Neural cell (in vitro differentiated cells): ENCODE results near the gene LRRK1. TPM values are rescaled to one million over a fixed set of nuclear protein-coding genes. Genes with fewer than 3 reads are reported as not detected.

ENCODE experiments used
- H2AFZ ChIP-seq: fragments of 200-600, 300-800 bp; sonication (generic), shearing (Covaris generic); 2 replicates; pipeline ENCODE4 v1.6.0; 2014; ENCODE audit warnings: low read depth, mild to moderate bottlenecking, antibody characterized with exemption, low read length, moderate library complexity
- H3F3A ChIP-seq: fragments of 200-600 bp; shearing (Covaris generic); 2 replicates; pipeline ENCODE4 v1.6.1; 2016; ENCODE audit warnings: mild to moderate bottlenecking, moderate library complexity, mixed read lengths, antibody characterized with exemption, low read length; ENCODE audit not compliant: insufficient read depth, poor library complexity, severe bottlenecking
- H3K27ac ChIP-seq: fragments of 200-600, 300-800 bp; sonication (generic), shearing (Covaris generic); 2 replicates; pipeline ENCODE4 v1.5.1; 2014; ENCODE audit warnings: mild to moderate bottlenecking, low read length, moderate library complexity
- H3K27me3 ChIP-seq: fragments of 300-800, 200-600 bp; sonication (generic), shearing (Covaris generic); 2 replicates; pipeline ENCODE4 v1.6.0; 2014; ENCODE audit warnings: mild to moderate bottlenecking, low read depth, low read length, moderate library complexity; ENCODE audit not compliant: insufficient read depth
- H3K36me3 ChIP-seq: fragments of 300-800, 200-600 bp; sonication (generic), shearing (Covaris generic); 2 replicates; pipeline ENCODE4 v1.5.1; 2014; ENCODE audit warnings: mild to moderate bottlenecking, antibody characterized with exemption, low read length, moderate library complexity; ENCODE audit not compliant: insufficient read depth
- H3K4me2 ChIP-seq: fragments of 300-800, 200-600 bp; sonication (generic), shearing (Covaris generic); 2 replicates; pipeline ENCODE4 v1.6.0; 2014; ENCODE audit warnings: mild to moderate bottlenecking, low read length
- H3K4me3 ChIP-seq: fragments of 300-800, 200-600 bp; sonication (generic), shearing (Covaris generic); 2 replicates; pipeline ENCODE4 v1.5.1; 2014; ENCODE audit warnings: mild to moderate bottlenecking, low read length, moderate library complexity
- H3K79me2 ChIP-seq: fragments of 200-600 bp; shearing (Covaris generic); replicated peaks from 2 replicates; pipeline ENCODE4 v1.6.0; 2014; ENCODE audit warnings: mild to moderate bottlenecking, low read length, moderate library complexity; ENCODE audit not compliant: insufficient read depth
- H3K9ac ChIP-seq: fragments of 300-800, 200-600 bp; sonication (generic), shearing (Covaris generic); 2 replicates; pipeline ENCODE4 v1.6.1; 2016; ENCODE audit warnings: mild to moderate bottlenecking, low read length, mixed read lengths
- H3K9me2 ChIP-seq: fragments of 200-600 bp; shearing (Covaris generic); 2 replicates; pipeline ENCODE4 v1.6.1; 2016; ENCODE audit warnings: mild to moderate bottlenecking, low read length, mixed read lengths; ENCODE audit not compliant: insufficient read depth
- H3K9me3 ChIP-seq: fragments of 200-600, 300-800 bp; sonication (generic), shearing (Covaris generic); 2 replicates; pipeline ENCODE4 v1.6.1; 2016; ENCODE audit warnings: mild to moderate bottlenecking, mixed run types, low read length, moderate library complexity, mixed read lengths
- H4K20me1 ChIP-seq: fragments of 200-600 bp; shearing (Covaris generic); 2 replicates; pipeline ENCODE4 v1.6.1; 2016; ENCODE audit warnings: mild to moderate bottlenecking, mixed run types; ENCODE audit not compliant: insufficient read depth
- CTCF ChIP-seq: fragments of 450-650 bp; IDR thresholded peaks from 2 replicates; pipeline ENCODE4 v1.5.1; 2014; ENCODE audit warnings: antibody characterized with exemption, mild to moderate bottlenecking, moderate library complexity; ENCODE audit not compliant: poor library complexity, severe bottlenecking
- EP300 ChIP-seq: fragments of 450-650 bp; conservative IDR thresholded peaks from 2 replicates; pipeline ENCODE4 v1.6.1; 2014; ENCODE audit warnings: antibody characterized with exemption, mild to moderate bottlenecking, moderate library complexity; ENCODE audit not compliant: poor library complexity, severe bottlenecking
- EZH2 ChIP-seq: fragments of 200-600, 300-800 bp; shearing (Covaris generic), sonication (generic); IDR thresholded peaks from 2 replicates; pipeline ENCODE4 v1.6.1; 2014; ENCODE audit warnings: antibody characterized with exemption, low read length, borderline replicate concordance, mild to moderate bottlenecking; ENCODE audit not compliant: insufficient read depth, poor library complexity, severe bottlenecking
- MXI1 ChIP-seq: fragments of 450-650 bp; conservative IDR thresholded peaks from 2 replicates; pipeline ENCODE4 v1.6.1; 2014; ENCODE audit warnings: antibody characterized with exemption, mild to moderate bottlenecking; ENCODE audit not compliant: poor library complexity, severe bottlenecking
- POLR2AphosphoS5 ChIP-seq: IDR thresholded peaks from 2 replicates; pipeline ENCODE4 v1.6.1; 2012
- RAD21 ChIP-seq: fragments of 450-650 bp; conservative IDR thresholded peaks from 2 replicates; pipeline ENCODE4 v1.6.1; 2014; ENCODE audit warnings: antibody characterized with exemption, mild to moderate bottlenecking, moderate library complexity
- REST ChIP-seq: IDR thresholded peaks from 2 replicates; pipeline ENCODE4 v1.6.1; 2012; ENCODE audit warnings: borderline replicate concordance
- SMC3 ChIP-seq: fragments of 450-650 bp; conservative IDR thresholded peaks from 2 replicates; pipeline ENCODE4 v1.6.1; 2014; ENCODE audit warnings: antibody characterized with exemption, mild to moderate bottlenecking, moderate library complexity; ENCODE audit not compliant: poor library complexity
- TAF1 ChIP-seq: IDR thresholded peaks from 2 replicates; pipeline ENCODE4 v1.6.1; 2012; ENCODE audit warnings: low read depth
- polyA plus RNA-seq: library from polyadenylated mRNA; depleted of rRNA; stranded (reverse); fragments of >200 nt; gene quantifications from 2 replicates; pipeline ENCODE4 v1.2.3, GENCODE V29; 2014

LRRK1 gene
- polyA plus RNA-seq, 1 donor from 2014 or later = 0.06 TPM

- Histone ChIP-seq H3F3A (no peaks in the 10 kb centered on the region), H3K9ac (no peak overlapping the region), H3K79me2 (no peaks in the 10 kb centered on the region), H3K27ac (no peak overlapping the region), H3K4me2 (no peak overlapping the region), H3K36me3 (no peaks in the 10 kb centered on the region), H3K27me3 (no peaks in the 10 kb centered on the region), H3K4me3 (no peak overlapping the region), H4K20me1 (no peaks in the 10 kb centered on the region), H2AFZ (no peak overlapping the region), H3K9me3 (no peaks in the 10 kb centered on the region), H3K9me2 (no peaks in the 10 kb centered on the region)
- TF ChIP-seq EP300 = no peak
- TF ChIP-seq MXI1 = no peak
- TF ChIP-seq REST = no peak
- TF ChIP-seq POLR2AphosphoS5 = no peak
- TF ChIP-seq CTCF = no peak
- no peak for TF ChIP-seq EZH2
- no peak for TF ChIP-seq TAF1
- TF ChIP-seq RAD21 = no peak
- TF ChIP-seq SMC3 = no peak
Observed at GRCh38 chr15:101028772-101029438, 109.7 kb downstream of the LRRK1 start.

GRCh38 chr15:101029971-101030661 is 111.0 kb downstream of the LRRK1 start:
- Histone ChIP-seq H3K36me3 (no peaks in the 10 kb centered on the region), H3K9me3 (no peaks in the 10 kb centered on the region), H3K27ac (no peak overlapping the region), H3K4me2 (no peak overlapping the region), H3K9ac (no peak overlapping the region), H3F3A (no peaks in the 10 kb centered on the region), H3K4me3 (no peak overlapping the region), H3K79me2 (no peaks in the 10 kb centered on the region), H3K27me3 (no peaks in the 10 kb centered on the region), H2AFZ (no peak overlapping the region), H4K20me1 (no peaks in the 10 kb centered on the region), H3K9me2 (no peaks in the 10 kb centered on the region)
- no peak for TF ChIP-seq CTCF
- no peak for TF ChIP-seq RAD21
- TF ChIP-seq POLR2AphosphoS5 = no peak
- TF ChIP-seq EP300 = no peak
- TF ChIP-seq SMC3 = no peak
- TF ChIP-seq REST = no peak
- TF ChIP-seq EZH2 = no peak
- no peak for TF ChIP-seq TAF1
- TF ChIP-seq MXI1 = no peak
